AML-193 (cell line): ENCODE results near the gene GLIS1.

Experiments used
- DNase-seq, 2 experiments: peaks; one replicate each; lab custom pipeline; 2025; lab: John Stamatoyannopoulos, UW

The GLIS1 gene

DNA sequence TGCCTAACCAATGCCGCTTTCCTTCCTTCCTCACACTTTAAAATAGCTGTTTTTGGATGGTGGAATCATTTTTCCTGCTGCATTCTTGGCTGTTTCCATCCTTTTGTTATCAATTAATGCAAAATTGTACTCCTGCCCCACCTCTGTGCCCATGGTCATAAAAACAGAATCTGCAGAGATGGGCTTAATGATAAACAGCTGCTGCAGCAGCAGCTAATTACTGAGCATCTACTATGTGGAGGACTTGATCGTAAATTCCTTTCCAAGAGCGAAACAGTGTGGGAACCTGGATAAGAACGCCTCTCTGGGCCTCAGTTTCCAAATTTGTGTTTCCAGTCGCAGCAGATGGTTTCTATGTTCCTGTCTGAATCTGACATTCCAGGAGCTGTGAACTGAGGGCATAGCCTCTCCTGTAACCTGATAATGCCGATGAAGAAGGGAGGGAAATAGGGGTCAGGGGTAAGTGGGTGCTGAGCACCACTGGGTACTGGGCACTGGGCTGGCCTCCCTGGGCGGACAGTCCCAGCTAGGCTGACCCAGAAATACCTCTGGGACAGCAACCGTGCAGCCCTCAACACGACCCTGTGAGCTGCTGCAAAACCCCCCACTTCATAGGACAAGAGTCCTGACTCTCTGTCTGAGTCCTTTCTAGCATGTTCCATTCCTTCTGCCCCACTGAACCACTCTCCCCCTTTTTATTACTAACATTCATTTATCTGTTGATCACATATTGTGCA lies 158.1 kb downstream of the GLIS1 start:
- DNase-seq: no peak

DNA sequence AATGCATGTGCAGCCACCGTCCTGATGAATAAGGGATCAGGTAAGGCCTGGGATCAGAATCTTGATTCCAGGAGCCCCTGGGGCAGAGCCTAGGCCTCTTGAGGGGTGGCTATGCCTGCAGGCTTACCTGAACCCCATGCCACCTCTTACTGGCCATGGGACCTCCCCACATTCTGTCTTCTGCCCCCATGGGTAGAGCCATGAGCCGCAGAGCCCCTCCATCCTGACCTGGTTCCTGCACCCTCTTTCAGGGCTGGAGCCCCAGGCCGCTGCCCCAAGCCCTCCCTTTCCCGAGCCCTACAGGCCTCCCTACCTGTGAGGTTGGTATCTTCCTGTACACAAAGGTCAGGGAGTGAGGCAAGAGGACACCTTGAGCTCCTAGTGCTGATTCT lies 159.0 kb downstream of the GLIS1 start:
- no peak for DNase-seq

DNA sequence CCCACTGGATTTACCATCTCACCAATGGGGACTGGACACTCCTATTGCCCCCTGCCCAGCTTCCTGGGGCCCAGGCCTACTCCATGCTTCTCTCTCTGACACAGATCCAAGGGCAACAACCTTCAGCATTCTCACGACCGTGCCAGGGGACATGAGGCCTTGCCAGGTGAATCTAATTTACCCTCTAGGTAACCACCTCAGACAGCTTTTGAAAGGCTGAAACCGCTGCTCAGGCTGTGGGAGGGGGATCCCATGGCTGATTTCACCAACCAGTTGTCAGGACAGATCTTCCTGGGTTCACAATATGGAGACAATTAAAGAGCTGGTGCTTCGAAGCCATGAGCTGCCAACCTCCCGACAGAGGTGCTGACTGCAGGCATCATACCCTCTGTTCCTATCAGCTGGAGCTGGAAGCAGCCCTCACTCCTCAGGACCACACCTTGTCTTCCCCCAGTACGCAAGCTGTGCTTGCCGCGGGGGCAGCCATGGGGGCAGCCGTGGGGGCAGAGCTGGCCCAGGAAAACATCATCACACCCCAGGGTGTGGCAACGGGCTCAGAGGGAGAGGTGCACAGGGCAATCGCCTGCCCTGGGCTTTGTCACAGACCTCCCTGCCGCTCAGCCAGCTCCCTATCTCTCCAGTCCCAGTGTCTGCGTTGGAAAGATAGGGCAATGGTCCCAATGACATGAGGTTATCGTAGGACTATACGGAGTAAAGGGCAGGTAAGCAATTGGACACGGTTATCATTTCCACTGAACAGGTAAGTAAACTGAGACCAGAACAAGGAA lies 159.5 kb downstream of the GLIS1 start:
- DNase-seq: no peak

DNA sequence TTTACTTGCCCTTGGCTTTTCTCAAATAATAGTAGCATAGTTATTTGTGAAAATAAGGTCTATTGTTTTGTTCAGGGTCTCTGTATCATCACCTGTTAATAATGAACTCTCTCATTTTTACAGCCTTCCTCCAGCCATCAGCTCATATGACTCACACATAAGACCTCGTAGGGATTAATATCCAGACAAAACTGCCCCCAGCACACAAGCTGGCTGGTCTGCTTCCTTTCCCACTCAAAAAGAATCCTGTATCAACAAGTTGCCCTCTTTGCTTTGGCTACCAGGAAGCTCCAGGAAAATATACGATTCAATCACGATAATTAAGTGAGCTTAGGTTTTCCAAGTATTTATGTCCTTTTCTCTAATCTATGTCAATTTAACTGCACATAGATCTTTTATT lies 160.6 kb downstream of the GLIS1 start:
- no peak for DNase-seq

DNA sequence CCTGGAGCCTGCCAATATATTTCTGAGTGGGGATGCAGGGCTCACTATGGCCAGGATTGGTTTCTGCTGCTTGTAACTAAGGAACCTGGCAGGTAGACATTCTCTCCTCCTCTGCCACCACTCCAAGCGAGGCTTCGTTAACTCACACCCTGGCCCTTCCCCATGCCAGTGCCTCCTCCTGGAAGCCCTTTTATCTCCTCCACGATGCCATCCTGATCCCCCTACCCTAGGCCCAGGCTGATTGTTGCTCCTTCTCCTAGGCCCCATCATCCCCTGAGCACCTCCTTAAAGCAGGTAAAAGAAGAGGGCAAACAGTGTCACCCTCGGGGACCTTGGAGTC lies 161.2 kb downstream of the GLIS1 start:
- no peak for DNase-seq

DNA sequence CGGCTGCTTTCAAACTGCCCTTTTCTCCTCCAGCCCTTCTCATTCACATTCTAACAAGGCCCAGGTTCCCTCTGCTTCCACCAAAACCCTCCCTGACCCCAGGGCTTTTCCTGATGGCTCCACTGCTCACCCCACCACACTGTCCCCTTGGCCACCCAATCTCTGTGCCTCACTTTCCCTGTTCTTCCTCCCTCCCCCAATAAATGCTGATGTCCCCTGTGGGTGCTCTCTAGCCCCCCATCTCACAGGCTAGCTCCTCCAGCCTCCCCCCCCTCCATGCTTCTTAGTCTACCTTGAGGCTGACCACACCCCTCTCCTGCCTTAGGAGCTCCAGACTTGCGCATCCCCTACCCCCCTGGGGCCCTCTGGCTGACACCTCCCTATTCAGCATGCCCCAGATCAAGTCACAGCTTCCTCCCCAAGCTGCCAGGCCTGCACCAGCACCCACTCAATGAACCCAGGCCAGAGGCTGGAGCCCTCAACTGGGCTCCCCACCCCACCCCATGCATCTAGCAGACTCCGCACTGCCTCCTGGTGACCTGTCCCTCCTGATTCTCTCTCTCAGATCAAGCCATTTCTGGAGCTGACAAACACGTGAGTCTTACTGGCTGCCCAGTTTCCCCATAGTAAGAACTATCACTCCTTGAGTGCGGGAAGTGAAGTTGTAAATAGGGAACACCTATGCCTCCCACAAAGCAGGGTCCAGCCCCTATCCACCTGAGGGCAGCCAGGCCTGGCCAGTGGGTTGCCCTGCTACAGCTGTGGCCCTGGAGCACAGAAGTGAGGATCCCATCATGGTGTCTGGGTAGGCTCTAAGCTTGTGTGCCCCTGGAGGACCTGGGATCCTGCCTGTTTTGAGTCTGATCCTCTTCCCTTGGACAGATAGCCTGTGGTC lies 161.9 kb downstream of the GLIS1 start:
- DNase-seq: no peak

DNA sequence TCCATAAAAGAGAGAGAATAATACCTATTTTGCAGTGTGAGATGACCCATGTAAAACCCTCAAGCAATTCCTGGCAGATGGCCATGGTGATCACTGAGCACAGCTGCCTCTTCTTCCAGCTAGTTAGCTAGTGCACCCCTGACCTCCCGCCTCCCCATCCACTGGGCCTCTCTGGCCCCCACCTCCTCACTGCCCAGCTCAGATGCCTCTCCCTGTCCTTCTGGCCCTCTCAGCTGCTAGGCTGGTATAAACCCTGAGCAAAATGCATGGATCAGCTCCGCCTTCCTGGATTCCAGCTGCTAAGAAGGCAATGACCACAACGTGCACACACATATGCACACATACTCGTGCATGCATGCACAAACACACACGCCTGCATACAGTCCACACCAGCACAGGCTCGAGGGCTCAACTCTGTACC lies 162.6 kb downstream of the GLIS1 start:
- DNase-seq: no peak

DNA sequence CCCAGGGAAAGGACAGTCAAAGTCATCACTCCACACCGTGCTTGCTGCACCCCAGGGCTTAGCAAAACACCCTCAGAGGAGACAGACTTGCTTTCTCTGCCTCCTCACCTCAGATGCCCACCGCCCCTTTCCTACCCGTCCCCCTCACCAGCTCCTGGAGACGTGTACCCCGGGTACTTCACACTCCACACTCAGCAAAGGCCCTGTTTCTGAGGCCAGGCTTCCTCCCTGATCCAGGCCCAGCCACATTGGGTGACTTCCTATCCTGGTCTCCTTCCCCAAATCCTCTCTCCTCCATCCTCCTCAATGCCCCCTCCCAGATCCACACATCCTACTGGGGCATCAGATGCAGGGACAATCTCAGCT lies 163.0 kb downstream of the GLIS1 start:
- no peak for DNase-seq

DNA sequence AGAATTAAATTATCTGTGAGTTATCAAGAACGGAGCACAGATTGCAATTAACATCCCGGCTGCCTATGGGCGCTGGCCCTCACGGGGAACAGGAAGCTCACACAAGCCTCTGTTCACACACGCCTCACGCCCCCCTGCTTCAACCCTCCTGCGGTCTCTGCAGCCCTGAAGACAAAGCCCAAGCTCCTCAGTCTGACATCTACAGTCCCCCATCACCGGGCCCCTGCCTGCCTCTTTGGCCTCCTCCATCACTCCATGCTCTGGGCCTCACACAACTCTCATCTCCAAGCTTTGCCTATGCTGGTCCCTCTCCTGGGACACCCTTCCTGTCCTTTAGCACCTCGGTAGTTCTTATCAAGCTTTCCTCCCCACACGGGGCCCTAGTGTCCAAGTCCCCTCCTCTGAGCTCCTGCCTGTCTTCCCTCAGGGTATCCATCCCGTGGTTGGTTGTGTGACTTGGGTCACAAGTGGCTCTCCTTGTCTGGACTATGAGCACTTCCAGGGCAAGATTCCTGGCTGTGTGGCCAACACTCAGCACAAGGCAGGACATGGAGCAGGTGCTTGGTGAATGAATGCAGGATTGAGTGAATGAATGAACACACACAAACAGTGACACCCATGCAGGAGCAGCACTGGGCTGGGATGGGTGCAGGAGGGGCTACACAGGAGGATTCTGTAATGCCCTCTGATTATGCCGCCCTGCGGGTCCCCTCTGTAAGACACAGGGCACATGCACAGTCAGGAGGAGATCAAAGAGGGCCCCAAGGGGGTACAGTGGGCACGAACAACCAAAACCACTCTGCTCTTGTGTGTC lies 163.6 kb downstream of the GLIS1 start:
- no peak for DNase-seq

DNA sequence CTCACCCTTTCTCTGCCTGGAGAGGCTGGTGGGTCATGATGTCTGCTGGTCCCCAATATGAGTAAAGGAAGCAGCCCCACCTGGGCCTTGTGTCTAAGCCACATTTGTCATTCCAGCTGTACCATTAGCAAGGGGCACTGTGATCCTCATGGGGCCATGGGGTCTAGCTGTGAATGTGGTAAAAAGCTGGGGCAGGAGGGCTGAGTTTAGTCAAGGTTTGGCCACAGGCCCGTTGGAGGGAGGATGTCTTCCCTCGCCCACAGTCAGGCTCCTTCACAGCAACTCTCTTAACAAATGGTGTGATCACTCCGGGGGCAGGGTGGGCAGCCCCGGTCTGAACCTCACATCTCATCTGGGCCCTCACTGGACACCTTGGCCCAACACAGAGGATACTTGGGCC lies 164.3 kb downstream of the GLIS1 start:
- no peak for DNase-seq

DNA sequence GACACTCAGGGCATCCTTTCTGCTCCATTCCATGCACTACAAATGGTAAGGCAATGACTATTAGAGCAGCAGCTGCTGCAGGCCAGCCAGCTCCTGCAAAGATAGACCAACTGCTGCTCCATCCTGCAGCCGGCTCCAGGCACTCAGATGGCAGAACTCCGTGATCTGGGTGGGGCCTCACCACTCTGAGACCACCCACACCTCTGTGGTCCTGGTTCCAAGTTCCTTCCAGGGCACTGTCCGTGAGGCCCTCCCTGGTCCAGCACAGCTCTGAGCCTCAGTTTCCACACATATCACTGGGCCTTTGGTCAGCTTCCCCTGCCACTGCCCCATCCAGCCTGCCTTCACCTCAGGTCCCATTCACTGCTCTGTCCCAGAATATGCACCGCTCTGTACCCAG lies 165.0 kb downstream of the GLIS1 start:
- no peak for DNase-seq

DNA sequence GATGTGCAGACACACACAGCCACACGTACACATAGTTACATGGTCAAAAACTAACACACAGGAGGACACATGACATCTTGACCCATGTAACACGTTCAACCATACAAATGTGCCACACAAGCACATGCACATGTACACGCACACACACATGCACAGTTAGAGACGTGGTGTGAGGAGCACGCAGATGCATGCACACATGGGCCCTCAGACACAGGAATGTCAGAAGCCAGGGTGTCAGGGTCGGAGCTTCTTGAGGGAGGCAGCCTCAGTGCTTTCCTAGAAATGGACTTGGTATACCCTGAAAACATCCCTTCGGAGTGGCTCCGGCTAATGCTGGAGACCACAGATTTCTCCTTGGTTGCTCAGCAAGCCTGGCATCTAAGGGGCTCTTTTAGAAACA lies 165.4 kb downstream of the GLIS1 start:
- no peak for DNase-seq

DNA sequence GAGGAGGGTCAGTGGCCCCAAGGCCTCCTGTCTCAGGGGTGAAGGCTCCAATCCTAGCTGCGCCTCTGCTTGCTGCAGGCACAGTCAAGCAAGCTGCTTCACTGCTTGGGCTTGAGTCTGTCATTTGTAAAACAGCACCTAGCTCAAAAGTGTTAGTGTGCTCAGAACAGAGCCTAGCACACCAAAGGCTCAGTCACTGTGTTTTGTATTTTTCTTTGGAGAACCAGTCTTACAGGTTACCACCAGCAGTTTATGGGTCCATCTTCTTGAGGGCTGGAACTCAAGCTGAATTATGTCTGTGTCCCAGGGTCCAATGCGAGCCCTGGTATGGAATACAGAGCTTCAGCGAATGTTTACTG lies 166.2 kb downstream of the GLIS1 start:
- no peak for DNase-seq

DNA sequence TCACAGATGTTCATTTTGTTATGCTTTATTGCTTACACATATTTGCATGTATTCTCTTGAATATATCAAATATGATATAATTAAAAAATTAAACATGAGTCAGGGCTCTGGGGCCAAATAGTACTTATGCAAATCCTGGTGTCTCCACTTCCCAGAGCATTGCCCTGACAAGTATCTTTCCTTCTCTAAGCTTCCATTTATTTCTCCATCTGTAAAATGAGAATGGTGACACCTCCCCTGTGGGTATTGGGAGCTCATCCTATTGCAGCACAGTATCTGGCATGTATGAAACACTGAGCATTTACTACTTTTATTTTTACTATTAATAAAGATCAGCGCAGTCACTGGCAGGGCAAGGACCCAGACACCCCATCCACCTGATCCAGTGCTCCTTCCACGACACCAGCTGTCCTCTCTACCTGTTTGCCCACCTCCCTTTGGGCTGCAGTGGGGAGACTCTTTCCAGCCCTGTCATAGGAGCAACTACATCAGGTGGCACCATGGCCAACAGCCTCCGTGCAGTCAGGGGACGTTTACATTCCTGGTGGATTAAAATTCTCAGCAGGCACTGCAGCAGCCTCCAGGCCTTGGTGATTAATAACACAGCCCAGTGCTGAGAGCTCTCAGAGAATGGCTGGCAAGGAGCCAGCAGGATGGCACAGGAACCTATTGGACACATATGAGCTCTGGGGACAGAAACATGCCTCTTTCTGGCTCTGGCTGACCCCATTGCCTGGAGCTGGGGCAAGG lies 166.7 kb downstream of the GLIS1 start:
- no peak for DNase-seq

DNA sequence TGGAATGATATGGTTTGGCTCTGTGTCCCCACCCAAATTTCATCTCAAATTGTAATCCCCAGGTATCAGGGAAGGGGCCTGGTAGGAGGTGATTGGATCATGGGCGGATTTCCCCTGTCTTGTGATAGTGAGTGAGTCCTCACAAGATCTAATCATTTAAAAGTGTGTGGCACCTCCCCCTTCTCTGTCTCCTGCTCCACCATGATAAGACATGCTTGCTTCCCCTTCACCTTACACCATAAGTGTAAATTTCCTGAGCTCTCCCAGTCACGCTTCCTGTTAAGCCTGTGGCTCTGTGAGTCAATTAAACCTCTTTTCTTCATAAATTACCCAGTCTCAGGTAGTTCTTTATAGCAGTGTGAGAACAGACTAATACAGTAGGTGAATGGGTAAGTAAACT lies 170.4 kb downstream of the GLIS1 start:
- DNase-seq: no peak

DNA sequence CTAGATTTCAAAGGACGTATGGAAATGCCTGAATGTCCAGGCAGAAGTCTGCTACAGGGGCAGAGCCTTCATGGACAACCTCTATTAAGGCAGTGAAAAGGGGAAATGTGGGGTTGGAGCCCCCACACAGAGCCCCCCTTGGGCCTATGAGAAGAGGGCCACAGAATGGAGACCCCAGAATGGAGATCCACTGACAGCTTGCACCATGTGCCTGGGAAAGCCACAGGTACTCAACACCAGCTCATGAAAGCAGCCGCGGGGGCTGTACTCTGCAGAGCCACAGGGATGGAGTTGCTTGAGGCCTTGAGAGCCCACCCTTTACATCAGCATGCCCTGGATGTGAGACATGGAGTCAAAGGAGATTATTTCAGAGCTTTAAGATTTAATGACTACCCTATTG lies 171.1 kb downstream of the GLIS1 start:
- no peak for DNase-seq

DNA sequence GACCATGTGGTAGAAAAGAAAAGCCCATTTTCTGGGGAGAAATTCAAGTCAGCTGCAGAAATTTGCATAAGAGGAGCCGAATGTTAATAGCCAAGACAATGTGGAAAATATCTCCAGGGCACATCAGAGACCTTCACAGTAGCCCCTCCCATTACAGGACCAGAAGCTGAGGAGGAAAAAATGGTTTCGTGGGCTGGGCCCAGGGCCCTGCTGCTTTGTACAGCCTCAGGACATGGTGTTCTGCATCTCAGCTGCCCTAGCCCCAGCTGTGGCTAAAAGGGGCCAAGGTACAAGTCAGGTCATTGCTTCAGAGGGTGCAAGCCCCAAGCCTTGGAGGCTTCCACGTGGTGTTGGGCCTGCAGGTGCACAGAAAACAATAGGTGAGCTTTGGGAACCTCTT lies 171.5 kb downstream of the GLIS1 start:
- DNase-seq: no peak

DNA sequence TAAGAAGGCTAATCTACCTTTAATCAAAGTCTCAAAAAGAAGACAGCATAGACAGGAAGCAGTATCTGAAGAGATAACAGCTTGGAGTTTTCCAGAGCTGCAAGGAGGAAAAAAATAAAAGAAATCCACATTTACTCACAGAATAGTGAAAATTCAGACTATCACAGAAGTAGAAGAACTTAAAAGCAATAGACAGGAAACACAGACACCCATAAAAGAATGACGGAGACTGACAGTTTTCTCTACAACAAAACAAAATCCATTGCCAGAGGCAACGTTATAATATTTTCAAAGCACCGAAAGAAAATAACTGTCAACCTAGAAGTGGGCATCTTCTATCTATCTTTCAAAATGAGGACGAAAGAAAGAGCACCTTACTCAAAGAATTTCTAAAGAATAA lies 175.4 kb downstream of the GLIS1 start:
- DNase-seq: no peak

DNA sequence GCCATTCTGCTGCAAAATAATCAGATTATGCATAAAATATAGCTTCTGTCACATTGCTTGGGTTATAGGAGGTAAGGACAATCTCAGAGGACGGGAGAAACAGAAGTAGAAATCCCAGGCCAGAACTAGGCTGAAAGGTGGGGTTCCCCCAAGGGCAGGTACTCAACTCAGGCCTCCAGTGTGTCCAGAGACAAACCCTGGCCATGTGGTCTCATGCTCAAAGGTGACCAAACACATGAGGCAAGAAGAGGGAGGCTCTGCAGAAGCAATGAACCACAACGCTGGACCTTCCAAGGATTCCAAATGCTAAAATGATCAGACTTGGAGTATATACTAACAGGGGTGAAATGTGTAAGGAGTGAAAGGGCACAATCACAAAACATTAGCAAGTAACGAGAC lies 176.0 kb downstream of the GLIS1 start:
- DNase-seq: no peak

DNA sequence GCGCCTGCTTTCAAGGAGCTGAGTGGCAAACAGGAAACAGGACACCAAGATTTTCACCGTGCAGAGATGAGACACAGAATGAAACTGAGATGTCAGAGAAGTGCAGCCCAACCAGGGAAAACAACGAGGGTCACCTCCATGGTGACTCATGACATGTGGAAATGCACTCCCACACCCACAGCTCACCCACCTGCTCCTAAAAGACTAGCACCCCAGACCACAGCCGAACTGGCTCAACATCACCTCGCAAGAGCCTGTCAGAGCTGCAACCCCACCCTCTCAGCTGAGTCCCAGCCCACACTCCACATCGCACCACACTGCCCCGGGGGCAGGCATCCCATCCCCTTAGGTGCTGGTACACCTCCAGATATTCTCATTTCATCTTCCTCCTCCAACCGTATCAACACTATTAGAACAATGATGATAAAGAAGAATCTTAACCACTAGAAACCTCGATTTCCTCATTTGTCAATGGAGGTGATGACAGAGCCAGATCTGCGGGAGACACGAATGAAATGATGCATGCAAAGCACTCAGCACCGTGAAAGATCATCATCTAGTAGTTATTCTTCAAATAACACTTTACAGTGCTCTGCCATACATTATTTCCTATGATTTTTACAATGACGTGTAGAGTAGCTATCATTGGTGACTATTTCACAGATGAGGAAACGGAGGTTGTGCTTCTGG lies 176.5 kb downstream of the GLIS1 start:
- no peak for DNase-seq
